Common myeloid progenitor, CD34-positive (primary cell): Measurements from ENCODE around the gene TIMM17B.

Experiments
- CTCF ChIA-PET: fragments of 350-600 bp; sonication (Branson Sonifier 250); formaldehyde crosslinking; loops from one replicate; lab custom pipeline; 2021; ENCODE audit warnings: antibody characterized with exemption; lab: Charles Lee
- POLR2A ChIA-PET: fragments of 350-600 bp; sonication (Branson Sonifier 250); formaldehyde crosslinking; loops from one replicate; lab custom pipeline; 2021; ENCODE audit warnings: antibody characterized with exemption; lab: Charles Lee
- DNase-seq, 3 donors: peaks; one replicate each; pipeline versions ENCODE4 v3.0.0 to v3.0.0-alpha.2; 2013
- H3K27ac ChIP-seq, 2 experiments: 1 replicate in 1 of 2; 2 replicates in 1 of 2; pipeline ENCODE4 v1.7.0; 2013; ENCODE audit warnings: inconsistent platforms in 2 of 2, low read length in 2 of 2, mild to moderate bottlenecking in 2 of 2, low read depth in 1 of 2, moderate library complexity in 1 of 2; ENCODE audit not compliant: severe bottlenecking in 2 of 2, insufficient read depth in 1 of 2, poor library complexity in 1 of 2
- H3K27me3 ChIP-seq, 5 experiments: replicated peaks in 2 of 5; 1 replicate in 3 of 5; 2 replicates in 2 of 5; pipeline versions ENCODE4 v1.6.1 to v1.7.0; 2013; ENCODE audit warnings: low read length in 4 of 5, mild to moderate bottlenecking in 2 of 5, moderate library complexity in 2 of 5, inconsistent platforms in 1 of 5; ENCODE audit not compliant: insufficient read depth in 5 of 5, control insufficient read depth in 4 of 5
- H3K36me3 ChIP-seq, 4 experiments: 1 replicate in 2 of 4; 2 replicates in 2 of 4; pipeline versions ENCODE4 v1.6.1 to v1.7.0; 2013; ENCODE audit warnings: low read length in 3 of 4, control low read depth in 1 of 4, mild to moderate bottlenecking in 1 of 4; ENCODE audit not compliant: control insufficient read depth in 4 of 4, insufficient read depth in 4 of 4
- H3K4me1 ChIP-seq, 4 experiments: 1 replicate in 3 of 4; 2 replicates in 1 of 4; pipeline versions ENCODE4 v1.6.1 to v1.7.1; 2013; ENCODE audit warnings: low read length in 3 of 4, mild to moderate bottlenecking in 3 of 4, control low read depth in 1 of 4, inconsistent platforms in 1 of 4, moderate library complexity in 1 of 4; ENCODE audit not compliant: control insufficient read depth in 4 of 4, insufficient read depth in 4 of 4; ENCODE audit errors: control extremely low read depth in 1 of 4
- H3K4me3 ChIP-seq, 7 experiments: 1 replicate in 4 of 7; 2 replicates in 3 of 7; pipeline versions ENCODE4 v1.5.1 to v1.7.0; 2013; ENCODE audit warnings: mild to moderate bottlenecking in 7 of 7, low read length in 6 of 7, moderate library complexity in 6 of 7, inconsistent platforms in 2 of 7, low read depth in 2 of 7, control low read depth in 1 of 7; ENCODE audit not compliant: insufficient read depth in 4 of 7, control insufficient read depth in 1 of 7; ENCODE audit errors: extremely low read depth in 1 of 7
- H3K9me3 ChIP-seq, 5 experiments: 1 replicate in 4 of 5; 2 replicates in 1 of 5; pipeline versions ENCODE4 v1.6.1 to v1.7.1; 2013; ENCODE audit warnings: low read length in 4 of 5, mild to moderate bottlenecking in 2 of 5, inconsistent platforms in 1 of 5, low read depth in 1 of 5, moderate library complexity in 1 of 5; ENCODE audit not compliant: control insufficient read depth in 4 of 5, insufficient read depth in 2 of 5; ENCODE audit errors: control extremely low read depth in 1 of 5
- WGBS: methylation state at CpG from one replicate; pipeline ENCODE4 v1.1.5; 2013; ENCODE audit not compliant: insufficient coverage; 5-methylcytosine and 5-hydroxymethylcytosine counted together

Gene TIMM17B

DNA sequence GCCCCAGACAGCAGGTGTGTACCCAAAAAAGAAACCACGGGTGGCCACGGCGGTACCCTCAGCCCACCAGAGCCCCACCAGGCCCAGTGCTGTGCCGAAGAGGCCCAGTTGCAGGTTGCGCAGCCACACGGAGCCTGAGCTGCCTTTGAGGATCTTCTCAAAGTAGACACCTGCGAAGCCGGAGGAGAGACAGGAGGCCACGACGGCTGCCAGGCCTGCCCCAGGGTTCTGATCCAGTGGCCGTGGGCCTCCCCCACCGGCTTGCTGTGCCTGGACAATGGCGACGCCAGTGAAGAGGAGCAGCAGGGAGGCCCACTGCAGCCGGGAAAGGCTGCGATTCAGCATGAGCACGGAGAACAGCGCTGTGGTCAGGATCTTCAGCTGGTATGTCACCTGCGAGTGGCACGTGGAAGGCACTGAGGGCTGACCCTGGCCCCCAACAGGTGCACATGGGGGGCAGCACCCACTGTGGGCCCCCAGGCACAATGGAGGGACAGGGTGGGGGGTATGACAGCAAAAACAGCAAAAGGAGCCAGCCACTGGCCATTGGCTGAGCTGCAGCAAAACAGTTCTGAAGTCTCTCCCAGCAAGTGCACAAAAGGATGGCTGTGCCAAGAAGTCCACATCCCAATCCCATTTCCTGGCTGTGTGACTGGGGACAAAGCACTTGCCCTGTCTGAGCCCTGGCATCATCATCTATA is 7.7 kb upstream of the TIMM17B start:
- 90% methylated on average over 20 of the region's 20 CpGs for WGBS
- DNase-seq, result no peak
- Histone ChIP-seq H3K27me3 (no peaks in the 10 kb centered on the region), H3K4me3 (no peak overlapping the region), H3K36me3 (peaks cover 0 to 46% (median 19%) of the 10 kb centered on the region in 4 experiments), H3K4me1 (peaks cover 0 to 3% (median under 1%) of the 10 kb centered on the region in 4 experiments), H3K27ac (no peak overlapping the region), H3K9me3 (no peaks in the 10 kb centered on the region)
- POLR2A ChIA-PET, result interaction anchor here (0.9 kb wide), 1 partner anchor 8 kb away, joined by 4 read pairs; the partner anchor contains the start of genes PQBP1 and TIMM17B
- CTCF ChIA-PET, result no interaction called here

DNA sequence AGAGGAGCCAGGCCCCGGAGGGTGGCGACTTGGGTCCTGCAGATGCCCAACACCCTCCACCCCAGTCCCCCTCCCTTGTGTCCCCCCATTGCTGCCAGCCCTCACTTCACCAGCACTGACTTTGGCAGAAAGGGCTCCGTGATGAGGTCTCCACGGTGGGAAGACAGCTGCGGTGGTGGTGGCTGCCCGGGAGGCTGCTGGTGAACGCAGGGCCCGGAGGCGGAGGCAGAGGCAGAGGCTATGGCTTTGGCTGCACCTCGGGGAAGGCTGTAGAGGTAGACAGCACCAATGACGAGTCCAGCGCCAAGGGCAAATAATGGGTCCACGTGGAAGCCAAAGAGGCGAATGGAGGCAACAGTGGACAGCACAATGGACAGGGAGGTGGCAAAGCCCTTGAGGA is 7.1 kb upstream of the TIMM17B start:
- Histone ChIP-seq H3K4me1 (peaks cover 0 to under 1% (median 0%) of the 10 kb centered on the region in 4 experiments), H3K36me3 (peaks cover 0 to 46% (median 20%) of the 10 kb centered on the region in 4 experiments), H3K9me3 (no peaks in the 10 kb centered on the region), H3K27ac (no peak overlapping the region), H3K27me3 (no peaks in the 10 kb centered on the region), H3K4me3 (no peak overlapping the region)
- WGBS, result 92% methylated on average over 12 of the region's 14 CpGs
- CTCF ChIA-PET, result interaction anchor here (1.6 kb wide), 1 partner anchor 13 kb away, joined by 3 read pairs; no protein-coding TSS in a partner anchor
- POLR2A ChIA-PET, result interaction anchor here (0.6 kb wide), 1 partner anchor 53 kb away, joined by 3 read pairs; no protein-coding TSS in a partner anchor
- DNase-seq, result no peak

GRCh38 chrX:48904180-48904579 is 6.6 kb upstream of the TIMM17B start:
- Histone ChIP-seq H3K36me3 (peaks cover 0 to 46% (median 21%) of the 10 kb centered on the region in 4 experiments), H3K4me3 (no peak overlapping the region), H3K27me3 (no peaks in the 10 kb centered on the region), H3K4me1 (peaks cover 0 to 3% (median 0%) of the 10 kb centered on the region in 4 experiments), H3K9me3 (no peaks in the 10 kb centered on the region), H3K27ac (no peak overlapping the region)
- WGBS, result 90% methylated on average over 6 of the region's 8 CpGs
- ChIA-PET POLR2A (interaction anchor here (0.6 kb wide), 1 partner anchor 54 kb away, joined by 3 read pairs; no protein-coding TSS in a partner anchor), CTCF (interaction anchor here (1.6 to 1.7 kb wide), 2 partner anchors 13 to 42 kb away, joined by 3 to 5 read pairs; no protein-coding TSS in a partner anchor)
- DNase-seq, result no peak

- no peak overlapping the region for H3K4me3 ChIP-seq
- CTCF ChIA-PET, result interaction anchor here (1.2 to 1.7 kb wide), 3 partner anchors 12 to 43 kb away, joined by 3 to 5 read pairs (median 3); no protein-coding TSS in a partner anchor
- POLR2A ChIA-PET, result interaction anchor here (1.1 kb wide), 1 partner anchor 13 kb away, joined by 3 read pairs; no protein-coding TSS in a partner anchor
- no peaks in the 10 kb centered on the region for H3K9me3 ChIP-seq
- no peak overlapping the region for H3K27ac ChIP-seq
- no peaks in the 10 kb centered on the region for H3K27me3 ChIP-seq
- peaks cover 0 to 46% (median 21%) of the 10 kb centered on the region in 4 experiments for H3K36me3 ChIP-seq
- peaks cover 0 to 11% (median 3%) of the 10 kb centered on the region in 4 experiments for H3K4me1 ChIP-seq
- DNase-seq, result no peak
- 91% methylated on average over 6 of the region's 6 CpGs for WGBS
Observed at GRCh38 chrX:48903290-48903689, 5.7 kb upstream of the TIMM17B start.

DNA sequence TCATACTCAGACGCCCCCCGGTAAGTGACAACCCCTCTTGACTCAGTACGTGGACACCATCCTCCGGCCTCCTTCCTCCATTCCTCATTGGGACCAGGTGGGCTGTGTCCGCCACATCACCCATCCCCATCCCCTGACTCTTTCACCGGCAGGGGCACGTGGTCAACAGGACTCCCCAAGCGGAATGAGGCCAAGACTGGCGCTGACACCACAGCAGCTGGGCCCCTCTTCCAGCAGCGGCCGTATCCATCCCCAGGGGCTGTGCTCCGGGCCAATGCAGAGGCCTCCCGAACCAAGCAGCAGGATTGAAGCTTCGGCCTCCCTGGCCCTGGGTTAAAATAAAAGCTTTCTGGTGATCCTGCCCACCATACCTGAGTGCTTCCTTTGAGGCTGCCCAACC is 5.2 kb upstream of the TIMM17B start:
- DNase-seq, result no peak
- ChIA-PET POLR2A (interaction anchor here (1.1 kb wide), 1 partner anchor 14 kb away, joined by 3 read pairs; no protein-coding TSS in a partner anchor), CTCF (interaction anchor here (1.2 to 1.7 kb wide), 3 partner anchors 11 to 43 kb away, joined by 3 to 5 read pairs (median 3); no protein-coding TSS in a partner anchor)
- H3K36me3 ChIP-seq, result peaks cover 0 to 46% (median 21%) of the 10 kb centered on the region in 4 experiments
- H3K4me1 ChIP-seq, result peaks cover 0 to 12% (median 6%) of the 10 kb centered on the region in 4 experiments
- no peaks in the 10 kb centered on the region for H3K9me3 ChIP-seq
- 95% methylated on average over 10 of the region's 14 CpGs for WGBS
- no peak overlapping the region for H3K4me3 ChIP-seq
- H3K27me3 ChIP-seq, result no peaks in the 10 kb centered on the region
- H3K27ac ChIP-seq, result no peak overlapping the region

DNA sequence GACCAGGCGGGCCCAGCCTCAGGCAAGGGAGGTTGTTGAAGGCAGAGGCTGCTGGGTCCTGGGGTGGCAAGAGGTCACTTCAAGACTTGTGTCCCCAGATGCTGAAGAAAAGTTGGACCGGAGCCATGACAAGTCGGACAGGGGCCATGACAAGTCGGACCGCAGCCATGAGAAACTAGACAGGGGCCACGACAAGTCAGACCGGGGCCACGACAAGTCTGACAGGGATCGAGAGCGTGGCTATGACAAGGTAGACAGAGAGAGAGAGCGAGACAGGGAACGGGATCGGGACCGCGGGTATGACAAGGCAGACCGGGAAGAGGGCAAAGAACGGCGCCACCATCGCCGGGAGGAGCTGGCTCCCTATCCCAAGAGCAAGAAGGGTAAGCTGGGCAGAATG is 4.6 kb upstream of the TIMM17B start:
- H3K36me3 ChIP-seq, result peaks cover 0 to 46% (median 21%) of the 10 kb centered on the region in 4 experiments
- CTCF ChIA-PET, result no interaction called here
- POLR2A ChIA-PET, result no interaction called here

More for the DNA sequence above, 4.6 kb upstream of the TIMM17B start:
- 97% methylated on average over 16 of the region's 20 CpGs for WGBS
- H3K4me1 ChIP-seq, result peaks cover 0 to 12% (median 6%) of the 10 kb centered on the region in 4 experiments
- H3K4me3 ChIP-seq, result no peak overlapping the region
- no peak for DNase-seq
- peaks cover 0 to 4% (median 0%) of the 10 kb centered on the region in 5 experiments for H3K9me3 ChIP-seq
- H3K27me3 ChIP-seq, result no peaks in the 10 kb centered on the region
- H3K27ac ChIP-seq, result no peak overlapping the region
